Fibroblast of skin of abdomen (primary cell): ENCODE measurements around the gene EXD3.
"Not testable (repeated sequence)": the region's sequence is repeated elsewhere in the genome, so short reads cannot be mapped to it uniquely, and the experiment has no call there.

Source experiments
- DNase-seq: peaks from one replicate; pipeline ENCODE4 v3.0.0-alpha.2; 2013

Gene EXD3

DNA sequence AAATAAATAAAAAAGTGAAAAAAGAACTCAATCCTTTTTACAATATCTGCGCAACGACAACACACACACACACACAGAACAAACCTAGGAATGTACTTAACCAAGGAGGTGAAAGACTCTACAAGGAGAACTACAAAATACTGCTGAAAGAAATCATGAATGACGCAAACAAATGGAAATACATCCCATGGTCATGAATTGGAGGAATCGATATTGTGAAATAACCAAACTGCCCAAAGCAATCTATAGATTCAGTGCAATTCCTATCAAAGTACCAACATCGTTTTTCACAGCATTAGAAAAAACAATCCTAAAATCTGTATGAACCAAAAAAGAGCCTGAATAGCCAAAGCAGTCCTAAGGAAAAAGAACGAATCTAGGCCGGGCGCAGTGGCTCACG lies 91.0 kb downstream of the EXD3 start:
- no peak for DNase-seq

DNA sequence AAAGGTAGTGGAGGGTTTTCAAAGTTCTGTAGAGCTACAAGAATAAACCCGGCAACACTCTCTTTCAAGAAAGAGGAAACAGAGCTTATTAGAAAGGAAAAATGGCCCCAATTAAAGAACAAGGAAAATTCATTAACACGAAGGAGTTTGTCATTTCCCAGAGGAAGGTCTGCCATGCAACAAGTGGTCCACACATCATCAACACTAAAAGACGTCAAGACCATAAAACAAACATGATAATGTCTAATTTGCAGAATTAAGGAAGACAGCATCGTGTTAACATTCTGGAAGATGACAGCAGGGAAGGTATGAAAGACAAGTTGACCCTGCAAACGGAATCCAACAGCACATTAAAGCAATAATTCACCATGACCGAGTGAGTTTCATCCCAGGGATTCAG lies 92.3 kb downstream of the EXD3 start:
- no peak for DNase-seq

GRCh38 chr9:137329590-137329989 lies 93.4 kb downstream of the EXD3 start:
- DNase-seq = not testable (repeated sequence)

- DNase-seq = not testable (repeated sequence)
These were observed 95.1 kb downstream of the EXD3 start for GRCh38 chr9:137327641-137328550.

DNA sequence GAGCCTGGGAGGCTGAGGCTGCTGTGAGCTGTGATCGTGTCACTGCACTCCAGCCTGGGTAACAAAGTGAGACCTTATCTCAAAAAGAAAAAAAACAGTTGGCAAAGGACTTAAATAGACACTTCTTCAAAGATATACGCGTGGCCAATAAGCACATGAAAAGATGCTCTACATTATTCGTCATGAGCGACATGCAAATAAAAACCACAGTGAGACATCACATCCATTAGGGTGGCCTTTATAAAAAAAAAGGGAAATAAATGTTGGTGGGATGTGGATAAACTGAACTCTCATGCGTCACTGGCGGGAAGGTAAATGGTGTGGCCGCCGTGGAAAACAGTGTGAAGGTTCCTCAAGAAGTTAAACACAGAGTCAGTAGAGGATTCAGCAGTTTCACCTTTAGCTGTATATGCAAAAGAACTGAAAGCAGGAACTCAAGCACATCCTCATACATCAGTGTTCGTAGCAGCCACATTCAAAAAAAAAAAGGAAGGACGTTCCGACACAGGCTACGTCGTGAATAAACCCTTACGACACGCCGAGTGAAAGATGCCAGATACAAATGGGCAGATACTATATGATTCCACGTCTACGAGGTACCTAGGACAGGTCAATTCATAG lies 96.4 kb downstream of the EXD3 start:
- DNase-seq = no peak

DNA sequence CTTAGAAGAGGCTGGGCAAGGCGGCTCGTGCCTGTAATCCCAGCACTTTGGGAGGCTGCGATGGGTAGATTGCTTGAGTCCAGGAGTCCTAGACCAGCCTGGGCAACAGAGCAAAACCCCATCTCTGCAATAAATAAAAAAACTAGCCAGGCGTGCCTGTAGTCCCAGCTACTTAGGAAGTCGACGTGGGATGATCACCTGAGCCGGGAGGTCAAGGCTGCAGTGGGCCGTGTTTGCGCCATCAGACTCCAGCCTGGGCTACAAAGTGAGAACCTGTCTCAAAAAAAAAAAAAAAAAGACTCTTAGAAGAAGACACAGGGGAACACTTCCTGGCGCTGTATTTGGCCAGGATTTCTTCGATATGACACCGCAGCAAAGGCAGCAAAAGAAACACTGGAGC lies 97.2 kb downstream of the EXD3 start:
- no peak for DNase-seq

DNA sequence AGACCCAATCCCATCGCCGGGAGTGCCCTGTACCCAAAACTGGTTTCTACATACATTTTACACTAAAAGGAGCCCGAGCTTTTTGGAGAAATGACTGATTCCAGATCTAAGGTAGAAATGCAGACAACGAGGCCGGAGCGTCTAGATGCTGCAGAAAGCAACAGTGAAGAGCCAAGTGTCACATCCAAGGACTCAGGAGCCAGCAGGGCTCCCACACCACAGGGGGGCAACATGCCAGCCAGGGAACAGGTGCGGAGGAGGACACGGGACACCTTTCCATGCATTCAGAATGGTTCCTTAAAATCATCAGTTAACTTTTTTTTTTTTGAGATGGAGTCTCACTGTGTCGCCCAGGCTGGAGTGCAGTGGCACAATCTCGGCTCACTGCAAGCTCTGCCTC lies 97.8 kb downstream of the EXD3 start:
- no peak for DNase-seq

GRCh38 chr9:137323531-137324331 lies 99.2 kb downstream of the EXD3 start:
- DNase-seq = no peak

DNA sequence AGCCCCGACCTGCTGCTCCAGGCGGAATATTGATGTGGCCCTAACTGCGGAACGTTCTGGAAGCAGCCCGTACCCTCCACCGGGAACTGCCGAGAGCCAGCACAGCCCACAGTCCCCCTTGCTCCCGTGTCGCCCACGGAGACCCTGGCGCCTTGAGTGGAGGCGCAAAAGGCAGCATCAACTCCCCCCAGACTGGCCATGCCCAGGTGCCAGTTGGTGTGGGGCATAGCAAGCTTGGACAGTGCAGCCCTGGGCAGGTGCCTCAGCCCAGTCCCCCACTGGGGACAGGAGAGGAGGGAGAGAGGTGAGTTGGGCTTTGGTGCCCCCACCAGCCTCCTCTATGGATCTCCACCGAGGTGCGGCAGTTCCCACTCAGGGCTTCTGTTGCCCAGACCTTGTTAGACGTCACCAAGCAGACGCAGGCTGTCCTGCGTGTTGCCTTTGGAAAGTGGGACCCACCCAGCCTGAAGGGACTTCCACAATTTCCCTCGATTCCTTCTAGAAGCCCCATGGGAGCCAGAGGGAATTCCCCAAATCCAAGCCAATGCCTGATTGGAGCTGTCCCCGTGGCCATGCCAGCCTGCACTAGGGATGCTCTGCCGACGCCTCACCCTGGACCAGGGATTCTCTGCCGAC lies 101.1 kb downstream of the EXD3 start:
- no peak for DNase-seq

DNA sequence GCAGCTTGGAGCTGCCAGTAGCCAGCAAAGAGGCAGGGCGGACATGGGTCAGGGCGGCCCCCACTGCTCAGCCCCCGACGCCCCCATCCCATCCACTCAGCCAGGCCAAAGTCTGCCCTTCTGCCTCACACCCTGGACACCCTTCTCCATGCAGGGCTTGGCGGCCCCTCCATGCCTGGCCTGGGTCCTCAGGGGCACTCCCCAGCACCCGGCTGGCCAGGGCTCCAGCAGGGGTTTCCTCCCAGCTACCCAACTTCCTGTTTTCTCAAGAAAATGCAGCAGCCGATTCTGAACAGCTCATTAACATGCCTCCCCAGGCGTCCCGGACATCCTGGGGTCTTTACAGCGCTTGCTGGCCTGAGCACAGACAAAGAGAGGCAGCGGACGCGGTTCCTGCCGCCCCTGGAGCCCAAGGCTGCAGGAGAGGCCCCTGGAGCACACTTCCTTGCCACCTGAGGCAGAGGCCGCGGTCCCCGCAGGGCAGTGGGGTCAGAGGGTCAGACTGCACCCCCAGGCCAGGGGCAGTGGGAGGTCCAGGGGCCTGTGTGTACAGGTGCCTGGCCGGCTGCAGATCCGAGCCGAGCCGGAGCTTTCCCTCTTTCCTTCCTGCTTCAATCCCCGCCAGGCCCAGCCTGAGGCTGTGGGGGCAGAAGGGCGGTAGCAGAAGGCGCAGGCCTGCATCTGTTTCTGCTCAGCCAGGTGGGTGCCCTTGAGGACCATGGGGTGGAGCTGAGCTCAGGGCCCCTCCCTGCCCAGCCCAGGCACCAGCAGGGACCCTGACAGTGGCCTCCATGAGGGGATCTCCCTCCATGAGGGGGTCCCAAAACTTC lies 102.2 kb downstream of the EXD3 start:
- no peak for DNase-seq

GRCh38 chr9:137319739-137320551 lies 103.0 kb downstream of the EXD3 start:
- DNase-seq = no peak

GRCh38 chr9:137319011-137319738 lies 103.8 kb downstream of the EXD3 start:
- DNase-seq = no peak

DNA sequence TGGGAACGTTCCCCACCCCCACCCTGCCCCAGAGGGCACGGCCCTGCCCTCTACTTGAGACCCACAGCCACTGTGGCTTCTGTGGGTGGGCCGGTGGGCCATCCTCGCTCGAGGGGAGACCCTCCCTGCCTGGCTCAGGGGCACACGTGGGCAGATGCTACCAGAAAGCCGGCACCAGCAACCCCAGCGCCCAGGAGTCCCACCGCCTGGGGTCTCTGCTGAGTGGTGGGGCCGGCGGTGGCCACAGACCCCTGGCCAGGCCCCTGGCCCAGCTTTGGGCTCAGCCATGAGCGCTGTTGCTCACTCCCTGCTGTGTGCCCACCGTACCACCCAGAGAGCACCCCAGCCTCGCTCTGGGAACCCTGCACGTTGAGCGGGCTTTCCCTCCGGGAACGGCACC lies 104.4 kb downstream of the EXD3 start:
- DNase-seq = no peak

DNA sequence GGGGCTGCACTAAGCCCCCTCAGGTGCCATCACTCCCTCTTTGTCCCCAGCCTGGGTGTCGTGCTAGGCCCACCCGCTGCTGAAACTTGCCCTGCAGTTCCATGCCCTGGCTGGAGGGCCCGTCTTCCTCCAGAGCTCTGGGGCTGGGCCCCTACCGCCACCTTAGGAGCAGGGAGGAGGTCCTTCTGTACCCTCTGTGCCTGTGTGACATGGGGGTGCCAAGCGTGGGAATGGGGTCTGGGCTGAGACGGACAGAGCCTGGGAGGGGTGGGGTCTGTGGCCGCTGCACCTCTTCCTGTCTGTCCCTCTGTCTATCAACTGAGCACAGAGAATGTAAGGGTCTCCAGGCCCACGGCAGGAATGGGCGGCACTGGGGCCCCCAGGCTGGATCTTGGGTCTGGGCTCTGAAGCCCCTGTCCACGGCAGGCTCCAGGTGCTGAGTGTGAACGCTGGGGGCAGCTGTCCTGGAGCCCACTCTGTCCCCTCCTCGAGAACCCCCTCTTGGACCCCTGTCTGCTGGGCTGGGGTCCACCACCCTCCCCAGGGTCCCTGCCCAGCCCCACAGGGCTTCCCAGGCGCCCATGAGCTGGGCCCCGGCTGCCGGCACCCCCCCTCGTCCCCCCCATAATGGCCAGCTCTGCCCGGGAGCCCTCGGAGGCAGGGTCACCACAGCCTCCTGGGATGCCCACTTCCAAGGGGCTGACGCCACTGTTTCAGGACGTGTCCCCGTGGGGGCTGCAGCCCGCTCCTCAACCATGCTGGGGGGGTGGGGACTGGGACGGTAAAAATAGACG lies 105.0 kb downstream of the EXD3 start:
- DNase-seq = no peak

DNA sequence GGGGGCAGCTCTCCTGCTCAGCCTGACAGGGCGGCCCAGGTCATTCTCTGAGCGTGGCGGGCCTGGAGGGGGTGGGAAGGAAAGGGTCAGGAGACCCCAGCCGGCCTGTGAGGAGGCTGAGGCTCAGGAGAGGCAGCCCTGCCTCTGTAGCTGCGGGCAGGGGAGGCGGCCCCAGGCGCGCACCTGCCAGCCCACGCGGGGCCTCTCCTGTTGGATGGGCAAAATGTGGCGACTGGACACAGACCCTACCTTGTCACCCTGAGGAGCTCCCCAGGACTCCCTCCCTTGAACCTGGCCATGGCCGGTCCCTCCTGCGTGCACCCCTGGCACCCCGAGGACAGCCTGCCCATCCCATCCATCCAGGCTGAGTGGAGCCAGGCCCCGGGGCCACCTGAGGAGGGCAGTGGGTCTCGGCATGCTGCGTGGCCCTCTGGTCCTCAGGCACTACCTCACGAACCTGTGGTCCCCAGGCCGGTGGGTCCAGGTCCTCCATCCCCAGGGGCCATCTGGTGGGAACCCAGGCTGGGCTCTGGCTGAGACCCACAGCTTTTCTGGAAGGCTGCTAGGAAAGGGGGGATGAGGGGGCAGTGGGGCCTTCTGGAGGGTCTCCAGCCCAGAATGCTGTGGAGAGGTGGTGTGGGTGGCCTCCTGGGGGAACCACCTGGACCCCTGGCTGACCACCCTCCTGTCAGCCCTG lies 105.8 kb downstream of the EXD3 start:
- no peak for DNase-seq

DNA sequence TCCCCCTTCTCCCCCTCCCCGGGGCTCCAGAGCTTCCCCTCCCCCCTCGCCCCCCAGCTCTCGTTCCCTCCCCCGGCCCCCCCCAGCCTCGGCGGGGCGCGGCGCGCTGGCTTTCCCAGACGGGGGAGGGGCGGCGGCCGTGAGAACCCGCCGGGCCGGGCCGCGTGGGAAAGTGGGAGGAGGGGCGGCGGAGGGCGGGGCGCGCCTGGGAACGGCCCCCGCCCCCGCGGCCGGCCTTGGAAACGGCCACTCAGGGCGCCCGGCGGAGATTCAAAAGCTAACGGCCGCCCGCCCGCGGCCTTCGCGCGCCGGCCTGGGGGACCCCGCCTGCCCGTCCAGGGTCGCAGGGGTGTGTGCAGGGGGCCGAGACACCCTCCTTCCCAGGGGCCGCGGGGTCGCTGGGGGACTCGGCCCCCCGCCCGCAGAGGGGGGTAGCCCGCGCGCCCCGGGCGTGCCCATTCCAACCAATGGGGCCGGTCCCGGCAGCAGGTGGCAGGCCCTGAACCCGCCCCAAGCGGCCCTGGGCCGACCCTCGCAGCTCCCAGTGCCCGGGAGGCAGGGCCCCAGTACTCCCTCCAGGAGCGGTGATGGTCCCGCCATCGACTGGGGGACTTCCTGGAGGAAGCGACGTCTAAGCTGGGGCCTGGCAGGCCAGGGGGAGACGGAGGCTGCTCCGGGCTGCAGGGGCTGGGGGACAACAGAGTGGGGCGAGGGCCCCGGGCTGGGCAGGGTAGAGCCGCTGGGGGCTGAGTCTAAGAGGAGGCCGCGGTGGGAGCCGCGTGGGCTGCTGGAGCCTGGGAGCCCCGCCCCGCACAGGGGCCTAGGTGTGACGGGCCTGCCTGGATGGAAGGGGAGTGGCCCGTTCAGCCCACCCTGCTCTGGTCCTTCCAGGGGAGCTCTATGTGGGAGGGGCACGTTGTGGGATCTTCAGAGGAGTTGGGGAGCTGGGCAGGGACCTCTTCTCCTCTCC lies 106.7 kb downstream of the EXD3 start:
- DNase-seq = no peak

- DNase-seq = no peak
These were observed 107.4 kb downstream of the EXD3 start for GRCh38 chr9:137315581-137316011.
